HG03066 (cell line): ENCODE results near the gene NEURL1B.

Source experiments
- ATAC-seq: cut with Tn5 transposase; IDR thresholded peaks from one replicate; pipeline ENCODE4 v1.9.1; 2021; ENCODE audit warnings: low read depth; ENCODE audit not compliant: unreplicated experiment

NEURL1B gene

DNA sequence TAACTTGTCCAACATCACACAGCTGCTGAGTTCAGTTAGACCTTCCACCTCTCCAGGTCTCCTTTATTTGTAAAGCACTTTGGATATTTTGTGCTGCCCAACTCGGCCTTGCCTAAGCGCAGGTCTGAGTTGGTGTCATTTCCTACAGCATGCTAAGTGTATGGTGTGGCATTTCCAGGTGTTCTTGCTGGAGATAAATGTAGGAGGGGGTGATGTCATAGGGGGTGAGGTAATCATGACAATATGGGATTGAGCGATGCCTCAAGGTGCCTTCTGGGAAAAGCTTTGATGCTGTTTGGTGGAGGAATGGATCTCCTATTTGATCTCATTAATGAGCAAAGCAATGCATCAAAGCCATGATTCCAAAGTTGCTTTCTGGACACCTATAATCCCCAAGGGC, 32.3 kb upstream of the NEURL1B start:
- ATAC-seq, result no peak

- ATAC-seq, result no peak
Measured at GRCh38 chr5:172610643-172611042, 30.4 kb upstream of the NEURL1B start.

DNA sequence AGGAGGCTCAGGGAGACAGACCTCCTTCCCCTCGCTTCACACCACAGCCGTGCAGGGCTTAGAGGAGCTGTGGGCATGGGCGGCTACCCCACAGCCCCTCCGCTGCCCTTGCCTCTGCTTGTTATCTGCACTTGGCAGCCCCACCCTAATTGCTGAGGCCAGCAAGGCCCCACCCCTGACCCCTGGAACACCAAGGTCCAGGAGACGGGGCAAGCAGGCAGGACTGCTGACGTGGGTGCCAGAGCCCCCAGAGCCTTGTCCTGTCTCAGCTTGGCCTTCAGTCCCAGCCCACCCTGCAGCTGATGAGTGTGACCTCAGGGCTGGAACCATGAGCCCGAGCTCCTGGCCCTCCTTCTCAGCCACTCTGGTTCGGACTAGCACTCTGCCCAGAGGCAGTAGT, 29.1 kb upstream of the NEURL1B start:
- no peak for ATAC-seq

DNA sequence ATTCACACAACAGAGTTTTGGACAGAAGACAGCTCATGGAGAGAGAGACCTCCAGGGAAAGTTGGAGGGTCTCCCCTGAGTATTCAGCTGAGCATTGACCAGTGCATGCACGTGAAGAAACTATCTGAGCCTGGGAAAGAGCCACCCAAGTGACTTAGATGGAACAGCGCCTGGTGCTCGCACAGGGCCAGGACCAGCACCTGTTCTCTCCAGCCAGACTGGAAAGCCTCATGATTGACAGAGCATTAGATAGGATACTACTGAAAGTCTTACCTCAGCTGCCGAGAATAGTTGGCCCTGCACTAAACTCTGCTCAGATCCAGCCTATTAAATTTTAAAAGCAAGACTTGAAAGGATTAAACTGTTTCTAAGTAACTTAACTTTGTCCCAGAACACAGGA, 28.3 kb upstream of the NEURL1B start:
- no peak for ATAC-seq

GRCh38 chr5:172616136-172616535, 24.9 kb upstream of the NEURL1B start:
- no peak for ATAC-seq

- no peak for ATAC-seq
Measured at GRCh38 chr5:172616730-172617129, 24.3 kb upstream of the NEURL1B start.

GRCh38 chr5:172617817-172618216, 23.2 kb upstream of the NEURL1B start:
- no peak for ATAC-seq

- no peak for ATAC-seq
Measured at GRCh38 chr5:172618574-172619365, 22.3 kb upstream of the NEURL1B start.

- no peak for ATAC-seq
Measured at GRCh38 chr5:172620506-172620905, 20.6 kb upstream of the NEURL1B start.

GRCh38 chr5:172622091-172623046, 18.7 kb upstream of the NEURL1B start:
- no peak for ATAC-seq

- no peak for ATAC-seq
Measured at GRCh38 chr5:172623313-172623980, 17.6 kb upstream of the NEURL1B start.

- no peak for ATAC-seq
Measured at GRCh38 chr5:172624083-172624995, 16.7 kb upstream of the NEURL1B start.

- no peak for ATAC-seq
Measured at GRCh38 chr5:172624996-172625964, 15.8 kb upstream of the NEURL1B start.

- no peak for ATAC-seq
Measured at GRCh38 chr5:172626031-172626581, 15.0 kb upstream of the NEURL1B start.

DNA sequence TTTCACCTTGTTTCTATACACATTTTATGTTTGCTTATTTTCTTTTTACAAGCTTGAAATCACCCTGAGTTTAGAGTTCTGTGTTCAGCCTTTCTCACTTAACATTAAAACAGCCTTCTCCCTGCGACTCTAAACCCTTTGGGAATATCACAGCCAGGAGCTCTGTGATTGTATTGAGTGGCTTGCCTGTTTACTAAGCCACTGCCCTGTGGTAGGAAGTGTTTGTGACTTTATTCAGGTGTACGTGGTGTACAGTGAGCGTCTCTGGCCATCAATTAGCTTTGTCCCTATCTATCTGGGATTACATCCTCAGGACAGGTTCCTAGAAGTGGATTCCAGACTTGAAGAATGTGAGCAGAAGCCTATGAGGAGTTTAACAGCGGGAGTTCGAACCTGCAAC, 11.0 kb upstream of the NEURL1B start:
- ATAC-seq, result no peak

DNA sequence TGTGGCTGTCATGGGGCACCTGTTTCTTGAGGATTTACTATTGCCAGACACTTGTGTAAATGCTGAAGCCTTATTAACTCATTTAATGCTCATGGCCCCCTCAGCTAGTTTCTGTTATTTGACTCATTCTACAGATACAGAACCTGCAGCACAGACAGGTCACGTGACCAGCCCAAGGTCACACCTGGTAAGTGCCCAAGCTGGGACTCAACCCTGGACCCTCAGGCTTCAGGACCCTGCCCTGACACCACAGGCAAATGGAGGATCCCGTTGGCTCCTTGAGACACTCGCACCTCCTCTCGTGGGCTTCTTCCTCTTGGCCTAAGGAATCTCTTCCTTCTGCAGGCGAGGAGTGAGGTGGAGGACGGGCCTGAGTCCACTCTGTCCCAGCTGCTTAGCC, 10.6 kb upstream of the NEURL1B start:
- ATAC-seq, result no peak

DNA sequence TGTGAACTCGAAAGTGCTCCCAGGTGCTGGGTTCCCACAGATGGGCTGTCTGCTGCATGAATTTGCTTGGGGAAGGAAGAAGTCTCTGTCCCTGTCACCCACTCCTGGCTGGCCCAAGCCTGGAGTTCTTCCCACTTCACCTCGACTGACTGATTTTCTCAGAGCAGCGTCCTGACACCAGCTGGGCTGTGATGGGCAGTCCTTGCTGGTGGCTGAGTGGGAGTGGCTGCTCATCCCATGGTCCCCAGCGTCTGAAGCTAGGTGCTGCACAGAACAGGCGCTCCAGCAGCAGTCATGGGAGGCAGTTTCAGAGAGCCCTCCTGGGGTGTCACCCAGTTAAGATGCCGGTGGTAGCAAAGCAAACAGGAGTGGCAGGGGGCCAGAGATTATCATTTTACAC, 10.1 kb upstream of the NEURL1B start:
- no peak for ATAC-seq

DNA sequence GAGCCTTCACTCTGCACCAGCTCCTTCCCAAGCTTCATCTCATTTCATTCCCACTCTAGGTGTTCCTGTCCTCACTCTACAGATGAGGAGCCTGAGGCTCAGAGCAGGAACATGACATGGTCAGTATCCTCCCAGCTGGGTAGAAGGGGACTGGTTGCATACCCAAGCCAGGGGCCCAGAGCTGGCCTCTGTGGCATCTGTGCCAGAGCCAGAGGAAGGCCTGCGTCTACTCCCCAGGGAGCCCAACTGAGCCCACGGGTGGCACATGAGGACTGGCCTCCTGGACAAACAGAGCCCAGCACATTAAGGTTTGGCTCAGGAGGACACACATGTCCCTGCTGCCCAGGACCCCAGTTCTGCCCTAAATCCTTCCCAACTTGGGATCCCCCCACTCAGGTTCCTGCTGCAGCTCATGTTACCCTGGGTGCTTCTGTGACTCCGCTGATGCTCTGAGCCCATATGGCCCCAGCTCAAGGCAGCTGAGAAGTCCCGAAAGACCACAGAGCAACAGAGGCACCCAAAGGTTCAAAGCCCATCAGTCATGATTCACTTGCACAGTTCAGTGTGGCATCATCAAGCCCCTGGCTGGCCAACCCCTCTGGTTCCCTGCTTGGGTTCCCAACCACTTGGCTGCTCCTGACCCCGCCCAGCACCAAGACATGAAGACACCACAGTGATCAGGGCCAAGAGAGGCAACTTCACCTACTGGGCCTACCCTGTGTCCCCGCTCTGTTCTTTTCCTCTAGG, 8.5 kb upstream of the NEURL1B start:
- no peak for ATAC-seq
